Immature natural killer cell (primary cell): ENCODE measurements around the gene ZSWIM6. TPM values are rescaled to one million over a fixed set of nuclear protein-coding genes. Genes with fewer than 3 reads are reported as not detected.

Experiments
- DNase-seq, 3 donors: peaks; one replicate each; pipeline ENCODE4 v3.0.0; 2022; ENCODE audit warnings: mixed read lengths in 1 of 3
- H3K27ac Mint-ChIP-seq, 6 donors: one replicate each; pipeline ENCODE4 v1.8.0; 2020; ENCODE audit warnings: mixed read lengths in 6 of 6, mild to moderate bottlenecking in 5 of 6, inconsistent platforms in 4 of 6, moderate library complexity in 3 of 6
- H3K27me3 Mint-ChIP-seq, 3 donors: one replicate each; pipeline ENCODE4 v1.8.0; 2020 to 2021; ENCODE audit warnings: low read depth in 3 of 3, mild to moderate bottlenecking in 3 of 3, mixed read lengths in 3 of 3, moderate library complexity in 3 of 3, inconsistent platforms in 1 of 3
- H3K36me3 Mint-ChIP-seq, 3 donors: one replicate each; pipeline ENCODE4 v1.8.0; 2020; ENCODE audit warnings: mixed read lengths in 3 of 3, inconsistent platforms in 2 of 3, mild to moderate bottlenecking in 2 of 3
- H3K4me1 Mint-ChIP-seq, 2 donors: one replicate each; pipeline ENCODE4 v1.8.0; 2020; ENCODE audit warnings: inconsistent platforms in 2 of 2, mild to moderate bottlenecking in 2 of 2, mixed read lengths in 2 of 2, moderate library complexity in 1 of 2
- H3K4me3 Mint-ChIP-seq, 5 donors: one replicate each; pipeline ENCODE4 v1.8.0; 2020; ENCODE audit warnings: mild to moderate bottlenecking in 5 of 5, mixed read lengths in 5 of 5, inconsistent platforms in 3 of 5, moderate library complexity in 3 of 5
- H3K9me3 Mint-ChIP-seq, 6 donors: one replicate each; pipeline ENCODE4 v1.8.0; 2020; ENCODE audit warnings: mild to moderate bottlenecking in 6 of 6, mixed read lengths in 6 of 6, inconsistent platforms in 4 of 6, moderate library complexity in 3 of 6
- polyA plus RNA-seq, 3 donors: library from polyadenylated mRNA; unstranded; fragments of 300-500 nt; fragmentation: Illumina TruSeq; gene quantifications; one replicate each; pipeline ENCODE4 v1.2.3, GENCODE V29; 2021

Gene ZSWIM6
- polyA plus RNA-seq, 3 donors from 2014 or later, result 0.40 to 0.76 (median 0.43) TPM

DNA sequence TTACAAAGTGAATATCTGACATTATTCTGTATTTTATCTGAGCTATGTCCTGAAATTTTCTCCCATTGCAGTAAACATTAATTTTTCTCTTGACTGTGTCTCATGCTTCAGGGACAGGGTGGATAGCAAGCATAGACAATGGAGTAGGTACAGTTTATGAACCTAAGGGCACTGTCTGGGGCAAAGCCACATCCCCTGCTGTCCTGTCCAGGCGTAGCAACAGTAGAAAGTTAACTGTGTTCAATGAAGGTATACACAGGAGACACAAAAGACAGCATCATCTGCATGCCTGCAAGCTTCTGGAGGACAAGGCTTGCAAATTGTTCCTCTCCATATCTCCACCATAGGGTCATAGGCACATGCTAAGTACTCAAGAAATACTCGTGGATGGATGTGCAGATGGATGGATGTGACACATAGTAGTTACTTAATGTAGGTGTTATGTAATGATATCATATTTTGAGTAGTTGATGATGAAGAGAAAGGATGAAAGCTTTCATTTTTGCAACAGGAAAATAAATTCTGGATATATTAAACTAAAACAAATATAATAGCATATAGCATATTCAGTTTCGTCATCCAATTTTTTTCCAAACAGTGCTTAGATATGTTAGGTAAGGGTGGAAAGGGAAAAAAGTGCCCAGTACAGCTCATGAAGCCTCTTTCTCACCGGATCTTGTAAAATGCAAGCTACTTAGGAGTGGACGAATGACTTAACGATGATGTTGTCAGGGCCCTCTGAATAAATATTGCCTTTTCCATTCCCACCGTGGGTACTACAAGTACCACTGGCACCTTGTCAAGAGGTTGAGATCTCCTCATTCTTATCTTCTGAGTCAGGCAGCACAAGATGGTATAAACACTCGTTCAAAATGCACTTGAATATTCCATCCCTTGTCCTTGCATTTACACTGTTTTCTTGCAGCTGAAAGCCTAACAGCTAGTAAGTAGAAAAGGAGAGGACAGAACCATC, 19.9 kb upstream of the ZSWIM6 start:
- H3K4me1 Mint-ChIP-seq, result no peaks in the 10 kb centered on the region
- peaks cover 10 to 16% (median 14%) of the 10 kb centered on the region in 3 donors for H3K27me3 Mint-ChIP-seq
- H3K27ac Mint-ChIP-seq, result no peak overlapping the region
- H3K4me3 Mint-ChIP-seq, result no peak overlapping the region
- H3K9me3 Mint-ChIP-seq, result peaks cover 0 to 2% (median 0%) of the 10 kb centered on the region in 6 donors
- no peaks in the 10 kb centered on the region for H3K36me3 Mint-ChIP-seq
- no peak for DNase-seq

DNA sequence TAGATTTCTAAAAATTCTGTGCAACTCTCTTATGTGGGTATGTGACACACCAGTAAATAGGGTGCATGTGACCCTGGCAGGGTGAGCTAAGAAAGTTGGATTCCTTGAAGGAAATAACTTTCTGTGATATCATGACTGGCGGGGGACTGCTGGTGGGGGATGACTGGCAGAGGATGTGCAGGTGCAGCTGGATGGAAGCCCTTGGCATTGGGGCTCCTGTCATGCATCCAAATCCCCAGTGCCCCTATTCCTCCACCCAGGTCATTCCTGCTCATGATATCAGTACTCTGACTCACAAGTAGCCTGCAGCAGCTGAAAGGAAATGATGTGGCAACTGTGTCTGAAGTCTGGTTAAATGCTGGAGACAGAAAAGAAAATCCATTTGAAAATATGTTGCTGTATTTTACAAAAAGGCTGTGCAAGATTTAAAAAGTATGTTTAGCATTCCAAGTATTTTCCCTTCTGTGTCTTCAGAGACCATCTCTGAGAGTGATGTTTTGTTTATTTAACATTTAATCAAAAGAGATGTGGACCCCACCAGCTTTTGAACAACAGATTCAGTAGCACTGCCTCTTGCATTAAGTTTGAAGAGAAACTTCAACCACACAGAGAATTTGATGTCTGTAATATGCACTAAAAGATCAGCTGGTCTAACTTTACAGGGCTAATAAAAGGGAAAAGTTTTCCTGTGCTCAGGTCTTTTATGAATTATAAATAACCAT, 17.9 kb upstream of the ZSWIM6 start:
- no peak overlapping the region for H3K27ac Mint-ChIP-seq
- H3K9me3 Mint-ChIP-seq, result peaks cover 0 to under 1% (median 0%) of the 10 kb centered on the region in 6 donors
- no peaks in the 10 kb centered on the region for H3K36me3 Mint-ChIP-seq
- DNase-seq, result no peak
- H3K27me3 Mint-ChIP-seq, result peaks cover 5 to 16% (median 9%) of the 10 kb centered on the region in 3 donors
- H3K4me1 Mint-ChIP-seq, result peaks cover 2% of the 10 kb centered on the region in 2 donors
- H3K4me3 Mint-ChIP-seq, result no peak overlapping the region

GRCh38 chr5:61318376-61318775, 13.7 kb upstream of the ZSWIM6 start:
- Mint-ChIP-seq H3K27me3 (peaks cover 0 to 17% (median 12%) of the 10 kb centered on the region in 3 donors), H3K36me3 (no peaks in the 10 kb centered on the region), H3K27ac (no peak overlapping the region), H3K4me3 (no peak overlapping the region), H3K9me3 (no peaks in the 10 kb centered on the region), H3K4me1 (peaks cover 11 to 14% of the 10 kb centered on the region in 2 donors)
- DNase-seq, result no peak

DNA sequence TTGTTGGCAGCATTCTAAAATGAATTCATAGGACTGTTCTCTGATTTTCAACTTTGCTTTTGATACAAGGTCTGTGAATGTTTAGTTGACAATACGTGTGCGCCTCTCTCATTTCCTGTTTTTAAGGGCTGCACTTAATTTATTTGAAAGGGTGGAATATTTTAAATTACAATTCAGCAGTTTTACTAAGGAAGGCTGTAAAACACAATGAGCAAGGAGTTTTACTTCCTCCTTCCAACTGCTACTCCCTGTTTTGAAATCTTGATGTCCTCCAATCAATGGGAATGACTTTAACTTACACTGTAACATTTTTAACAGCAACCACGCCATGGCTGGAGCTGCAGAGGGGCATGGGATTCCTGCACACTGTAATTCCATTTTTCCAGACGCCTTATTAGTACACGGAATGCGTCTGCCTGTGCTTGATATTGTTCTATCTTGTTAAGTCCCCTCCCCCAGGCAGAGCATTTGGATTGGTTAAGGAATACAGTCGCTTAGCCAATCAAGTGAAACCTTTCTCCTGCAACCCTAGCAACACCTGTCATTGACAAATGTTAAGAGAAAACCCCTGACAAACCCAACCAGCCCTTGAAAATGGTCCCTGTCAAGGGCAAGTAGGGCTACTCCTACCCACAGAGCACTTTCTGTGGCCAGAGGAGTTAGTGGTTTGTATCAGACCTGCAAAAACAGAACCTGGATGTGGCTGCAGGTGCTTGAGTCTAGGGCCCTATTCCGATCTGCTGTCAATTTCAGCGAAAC, 12.5 kb upstream of the ZSWIM6 start:
- peak overlapping the region in 4 of 5 donors; percentile 6 to 45 (median 22) for H3K4me3 Mint-ChIP-seq
- peaks cover 0 to 17% (median 12%) of the 10 kb centered on the region in 3 donors for H3K27me3 Mint-ChIP-seq
- no peaks in the 10 kb centered on the region for H3K36me3 Mint-ChIP-seq
- peak overlapping the region in 1 of 6 donors; percentile 18 for H3K27ac Mint-ChIP-seq
- H3K4me1 Mint-ChIP-seq, result peaks cover 11 to 14% of the 10 kb centered on the region in 2 donors
- DNase-seq, result peak; percentile 31 to 58 (median 39)
- no peaks in the 10 kb centered on the region for H3K9me3 Mint-ChIP-seq

DNA sequence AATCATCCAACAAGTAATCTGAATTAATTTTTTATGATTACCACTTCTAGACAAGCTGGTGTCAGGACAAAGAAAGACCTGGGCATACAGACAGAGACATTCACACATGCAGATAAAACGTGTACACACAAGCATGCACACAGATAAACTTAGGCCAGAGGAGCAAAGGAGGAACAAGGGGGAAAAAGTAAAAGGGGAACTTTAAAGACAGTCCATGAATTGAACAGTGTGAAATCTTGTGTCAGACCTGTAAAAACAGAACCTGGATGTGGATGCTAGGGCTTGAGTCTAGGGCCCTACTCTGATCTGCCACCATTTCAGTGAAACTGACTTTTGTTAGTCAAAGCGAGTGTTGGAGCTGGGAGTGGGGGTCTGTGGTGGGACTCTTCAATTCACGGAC, 11.2 kb upstream of the ZSWIM6 start:
- Mint-ChIP-seq H3K36me3 (no peaks in the 10 kb centered on the region), H3K9me3 (no peaks in the 10 kb centered on the region), H3K4me1 (peaks cover 11 to 14% of the 10 kb centered on the region in 2 donors), H3K27ac (no peak overlapping the region), H3K27me3 (peaks cover 4 to 12% (median 8%) of the 10 kb centered on the region in 3 donors), H3K4me3 (no peak overlapping the region)
- no peak for DNase-seq

DNA sequence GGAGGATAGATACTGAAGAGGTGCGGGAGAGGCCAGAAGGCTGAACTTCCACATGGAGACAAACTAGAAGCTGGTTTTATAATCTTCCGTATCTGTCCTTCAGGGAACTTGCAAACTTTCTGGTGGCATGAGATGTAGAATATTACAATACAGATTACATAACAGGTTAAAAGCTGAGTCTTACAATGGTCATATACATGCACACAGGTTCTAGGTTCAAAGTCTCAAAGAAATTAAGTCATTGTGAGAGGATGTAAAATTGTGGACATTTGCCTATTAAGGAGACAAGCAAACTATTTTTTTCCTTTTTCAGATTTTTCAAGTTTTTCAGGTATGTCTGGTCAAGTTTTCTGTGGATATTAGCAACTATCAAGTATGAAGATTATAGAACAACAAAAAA, 10.4 kb upstream of the ZSWIM6 start:
- H3K9me3 Mint-ChIP-seq, result no peaks in the 10 kb centered on the region
- peak overlapping the region in 1 of 6 donors; percentile 15 for H3K27ac Mint-ChIP-seq
- no peak for DNase-seq
- H3K27me3 Mint-ChIP-seq, result peaks cover 4 to 16% (median 5%) of the 10 kb centered on the region in 3 donors
- peaks cover 11 to 14% of the 10 kb centered on the region in 2 donors for H3K4me1 Mint-ChIP-seq
- H3K36me3 Mint-ChIP-seq, result no peaks in the 10 kb centered on the region
- no peak overlapping the region for H3K4me3 Mint-ChIP-seq

DNA sequence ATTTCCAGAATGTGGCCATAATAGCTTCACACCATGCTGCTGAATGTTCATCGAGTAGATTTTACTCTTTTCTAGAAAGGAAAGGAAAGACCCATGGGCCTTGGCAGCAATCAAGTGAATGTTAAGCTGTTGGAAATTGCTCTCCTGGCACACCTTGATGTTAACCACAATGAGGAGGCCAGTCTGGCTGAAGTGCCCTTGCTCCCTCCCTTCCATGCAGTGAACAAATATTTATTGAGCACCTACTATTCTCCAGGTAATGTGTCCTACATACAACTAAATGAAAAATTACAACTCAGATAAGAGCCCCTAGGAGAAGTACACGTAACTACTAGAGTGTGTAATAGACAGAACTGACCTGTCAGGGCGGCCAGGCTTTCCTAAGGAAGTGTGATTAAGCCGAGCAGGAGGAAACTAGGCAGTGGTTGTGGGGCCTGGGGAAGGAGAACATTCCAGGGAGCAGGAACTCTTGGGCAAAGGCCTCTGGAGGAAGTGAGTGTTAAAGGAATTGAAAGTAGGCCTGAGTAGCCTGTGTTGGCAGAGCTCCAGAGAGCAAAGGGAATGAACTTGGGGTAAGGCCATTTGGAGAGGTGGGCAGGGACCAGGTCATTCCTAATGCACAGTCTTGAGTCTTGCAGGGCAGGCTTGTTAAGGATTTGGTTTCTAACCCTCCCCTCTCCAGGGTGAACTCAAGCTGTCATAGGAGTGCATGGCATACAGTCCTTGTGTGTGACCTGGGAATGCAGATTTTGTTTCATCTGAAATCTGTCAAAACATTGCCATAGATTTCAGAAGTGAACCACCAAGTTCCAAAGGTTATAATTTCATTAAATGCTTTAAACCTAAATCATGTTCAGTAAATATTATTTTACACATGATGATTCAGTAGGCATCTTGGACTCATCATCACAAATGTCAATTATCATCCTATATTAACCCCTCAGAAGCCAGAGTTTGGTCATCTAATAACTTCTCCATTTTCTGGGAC, 9.0 kb upstream of the ZSWIM6 start:
- Mint-ChIP-seq H3K27ac (no peak overlapping the region), H3K9me3 (no peaks in the 10 kb centered on the region), H3K27me3 (peaks cover 4 to 16% (median 5%) of the 10 kb centered on the region in 3 donors), H3K4me3 (no peak overlapping the region), H3K36me3 (no peaks in the 10 kb centered on the region), H3K4me1 (peaks cover 16 to 22% of the 10 kb centered on the region in 2 donors)
- DNase-seq, result no peak

DNA sequence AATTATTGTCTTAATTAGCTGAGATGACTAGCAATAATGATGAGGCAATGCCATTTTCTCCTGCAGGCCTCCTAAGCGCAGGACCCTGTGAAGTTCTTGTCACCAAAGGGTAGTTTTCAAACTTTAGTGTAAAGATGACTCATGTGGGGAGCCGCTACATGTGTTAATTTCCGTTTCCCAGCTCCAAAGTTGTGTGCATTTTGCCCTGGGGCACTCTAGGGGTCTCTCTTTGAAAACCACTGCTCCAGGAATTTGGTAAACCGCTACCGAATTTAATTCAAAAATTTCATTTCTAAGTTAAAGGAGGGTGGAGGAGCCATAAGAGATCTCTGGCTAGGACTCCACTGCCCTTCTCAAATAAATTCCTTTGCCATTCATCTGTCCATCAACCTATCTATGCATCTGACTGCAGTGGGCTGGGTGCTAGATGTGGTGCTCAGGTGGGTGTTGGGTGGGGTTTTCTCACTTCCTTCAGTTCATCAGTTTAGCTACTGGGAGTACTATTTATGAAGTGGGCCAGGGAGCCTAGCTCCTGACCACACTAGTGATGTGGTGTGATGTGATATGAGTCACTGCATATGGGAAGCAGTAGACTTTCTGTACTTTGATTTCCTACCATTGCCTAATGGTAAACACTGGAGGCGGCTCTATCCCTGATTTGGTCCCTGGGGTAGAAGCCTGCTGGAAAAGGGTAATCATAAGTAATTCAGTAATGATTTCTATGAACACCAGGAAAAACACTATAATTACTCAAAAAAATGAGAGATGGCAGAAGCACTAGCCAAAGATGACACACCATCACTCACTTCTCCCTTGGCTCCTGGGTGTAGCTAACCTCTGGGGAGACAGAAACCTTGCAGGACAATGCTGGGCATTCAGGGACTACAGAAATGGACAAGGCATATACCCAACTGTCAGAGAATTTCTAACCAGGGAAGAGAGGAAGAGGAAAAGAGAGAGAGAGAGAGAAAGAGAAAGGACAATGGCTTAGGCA, 4.0 kb upstream of the ZSWIM6 start:
- Mint-ChIP-seq H3K27me3 (peaks cover 12 to 15% (median 15%) of the 10 kb centered on the region in 3 donors), H3K27ac (peak overlapping the region in 1 of 6 donors; percentile 27), H3K4me1 (peaks cover 15 to 33% of the 10 kb centered on the region in 2 donors), H3K36me3 (no peaks in the 10 kb centered on the region), H3K9me3 (no peaks in the 10 kb centered on the region), H3K4me3 (peak overlapping the region in 4 of 5 donors; percentile 18 to 80 (median 30))
- DNase-seq, result peak in 2 of 3 donors; percentile 17 to 19

DNA sequence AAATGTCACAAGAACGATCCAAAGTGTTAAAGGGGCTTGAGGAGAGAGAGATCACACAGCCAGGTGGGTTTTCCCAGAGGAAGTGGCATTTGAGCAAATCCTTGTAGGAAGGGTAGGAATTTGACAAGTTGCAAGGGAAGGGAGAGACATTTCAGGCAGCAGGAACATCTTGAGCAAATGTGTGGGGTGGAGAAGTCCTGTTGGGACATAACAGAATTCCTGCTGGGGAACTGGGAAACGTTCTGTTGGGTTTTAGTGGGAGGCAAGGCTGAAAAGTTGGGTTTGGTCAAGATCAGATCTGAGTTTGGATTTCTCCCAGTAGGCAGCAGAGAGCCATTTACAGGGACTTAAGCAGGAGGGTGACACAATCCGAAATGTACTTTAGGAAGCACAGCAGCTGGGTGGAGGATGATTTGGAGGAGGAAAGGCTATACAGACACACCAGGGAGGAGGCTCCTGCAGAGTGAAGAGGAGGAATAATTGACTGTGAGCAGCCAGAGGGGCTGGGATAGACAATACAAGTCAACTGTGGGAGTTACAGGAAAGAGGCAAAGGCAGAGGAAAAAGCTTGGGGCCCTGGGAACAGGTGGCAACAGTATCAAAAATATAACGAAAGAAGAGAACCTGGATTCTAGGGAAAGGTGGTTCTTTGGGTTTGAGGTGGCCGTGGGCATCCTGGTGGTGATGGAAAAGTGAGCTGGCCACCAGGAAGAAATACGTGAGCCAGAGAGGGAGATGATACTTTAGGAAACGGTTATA, 3.1 kb upstream of the ZSWIM6 start:
- no peaks in the 10 kb centered on the region for H3K9me3 Mint-ChIP-seq
- H3K27me3 Mint-ChIP-seq, result peaks cover 18 to 23% (median 19%) of the 10 kb centered on the region in 3 donors
- peaks cover 17 to 36% of the 10 kb centered on the region in 2 donors for H3K4me1 Mint-ChIP-seq
- peak overlapping the region; percentile 58 to 90 (median 85) for H3K4me3 Mint-ChIP-seq
- H3K27ac Mint-ChIP-seq, result peak overlapping the region in 2 of 6 donors; percentile 23 to 27
- no peaks in the 10 kb centered on the region for H3K36me3 Mint-ChIP-seq
- DNase-seq, result no peak

DNA sequence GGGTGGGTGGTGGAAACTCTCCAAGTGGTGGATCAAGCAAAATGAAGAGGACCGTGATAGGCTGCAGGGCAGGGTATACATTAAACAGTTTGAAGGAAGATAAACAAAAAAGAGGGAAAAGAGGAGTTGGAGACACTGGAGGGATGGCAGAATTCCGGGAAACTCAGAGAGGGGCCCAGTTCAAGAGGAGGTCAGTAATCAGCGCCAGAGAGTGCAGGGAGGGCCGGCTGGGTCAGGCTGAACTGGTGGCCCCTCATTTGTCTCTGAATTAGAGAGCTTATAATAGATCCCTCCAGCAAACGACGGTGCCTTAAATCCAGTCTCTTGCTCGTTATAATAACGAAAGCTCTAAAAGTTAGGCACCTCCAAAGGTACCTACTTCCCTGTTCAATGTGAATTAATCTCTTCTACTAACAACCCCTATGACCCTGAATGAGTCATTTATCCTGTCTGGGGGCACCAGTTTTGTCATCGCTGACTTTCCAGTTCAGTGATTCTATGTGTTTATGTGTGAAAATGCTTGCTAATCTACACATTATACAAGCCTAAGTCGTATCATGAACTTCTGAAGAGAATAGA, 2.4 kb upstream of the ZSWIM6 start:
- Mint-ChIP-seq H3K36me3 (no peaks in the 10 kb centered on the region), H3K4me3 (peak overlapping the region; percentile 80 to 91 (median 89)), H3K4me1 (peaks cover 24 to 43% of the 10 kb centered on the region in 2 donors), H3K27me3 (peaks cover 20 to 28% (median 25%) of the 10 kb centered on the region in 3 donors), H3K27ac (peak overlapping the region in 5 of 6 donors; percentile 23 to 88 (median 83)), H3K9me3 (no peaks in the 10 kb centered on the region)
- DNase-seq, result no peak
